GM21447 (cell line): Measurements from ENCODE around the gene PHRF1.
A peak's percentile ranks its signal among the peaks of the same experiment; 100 is the strongest.

ENCODE experiments used
- ATAC-seq: cut with Tn5 transposase; IDR thresholded peaks from one replicate; pipeline ENCODE4 v1.9.1; 2021; ENCODE audit not compliant: unreplicated experiment

Gene PHRF1

GRCh38 chr11:537622-538430 lies 38.4 kb upstream of the PHRF1 start:
- no peak for ATAC-seq

GRCh38 chr11:538431-539051 lies 37.7 kb upstream of the PHRF1 start:
- no peak for ATAC-seq

- no peak for ATAC-seq
Measured at GRCh38 chr11:539971-540481, 36.2 kb upstream of the PHRF1 start.

DNA sequence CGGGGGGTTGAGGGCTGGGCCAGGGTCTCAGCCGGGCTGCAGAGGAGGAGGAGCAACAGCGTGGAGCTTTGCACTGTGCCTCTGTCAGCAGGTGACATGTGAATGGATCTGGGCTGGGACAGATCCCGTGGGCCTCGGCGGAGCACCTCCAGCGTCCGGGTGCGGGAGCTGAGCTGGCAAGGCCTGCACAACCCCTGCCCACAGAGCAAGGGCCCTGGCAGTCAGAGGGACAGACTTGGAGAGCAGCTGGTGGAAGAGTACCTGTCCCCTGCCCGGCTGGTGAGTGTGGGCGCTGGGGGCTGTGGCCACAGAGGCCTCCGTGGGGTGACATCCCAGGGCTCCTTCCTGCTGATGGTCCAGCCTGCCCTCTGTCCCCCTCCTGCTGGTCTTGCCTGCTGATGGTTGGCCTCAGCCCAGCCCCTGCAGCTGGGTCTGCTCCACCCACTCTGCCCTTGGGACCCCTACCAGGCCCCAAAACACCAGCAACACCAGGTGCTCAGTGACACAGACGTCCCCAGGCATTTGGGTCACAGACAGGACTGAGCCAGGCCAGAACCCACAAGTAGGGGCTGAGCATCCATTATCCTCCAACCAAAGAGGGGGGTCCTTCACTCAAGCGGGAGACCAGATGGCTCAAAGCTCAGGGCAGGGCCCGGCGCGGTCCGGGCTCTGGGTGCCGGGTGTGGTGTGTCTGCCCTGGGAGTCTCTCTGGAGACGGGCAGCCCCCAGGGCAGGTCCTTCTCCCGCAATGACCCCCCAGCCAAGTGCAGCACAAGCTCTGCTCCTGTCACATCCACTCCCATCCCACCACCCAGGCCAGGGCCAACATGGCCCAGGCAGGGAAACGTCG lies 35.5 kb upstream of the PHRF1 start:
- no peak for ATAC-seq

GRCh38 chr11:541433-541885 lies 34.8 kb upstream of the PHRF1 start:
- ATAC-seq: no peak

DNA sequence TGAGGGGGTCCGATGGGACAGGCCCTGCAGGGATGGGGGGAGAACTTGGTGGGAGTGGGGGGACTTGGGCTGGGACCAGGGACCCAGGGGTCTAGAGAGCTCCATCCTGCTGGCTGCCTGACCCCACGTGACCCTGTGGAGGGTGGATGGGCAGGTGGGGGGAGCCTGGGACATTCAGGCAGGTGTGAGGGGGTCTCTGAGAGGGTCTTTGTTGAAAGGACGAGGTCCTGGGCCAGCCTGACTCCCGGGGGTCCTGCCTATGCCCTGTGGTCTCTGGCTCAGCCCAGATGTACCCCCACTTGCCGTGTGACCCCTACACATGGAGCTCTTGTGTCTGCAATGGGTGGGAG lies 31.5 kb upstream of the PHRF1 start:
- no peak for ATAC-seq

- ATAC-seq: no peak
Measured at GRCh38 chr11:545171-545570, 31.1 kb upstream of the PHRF1 start.

DNA sequence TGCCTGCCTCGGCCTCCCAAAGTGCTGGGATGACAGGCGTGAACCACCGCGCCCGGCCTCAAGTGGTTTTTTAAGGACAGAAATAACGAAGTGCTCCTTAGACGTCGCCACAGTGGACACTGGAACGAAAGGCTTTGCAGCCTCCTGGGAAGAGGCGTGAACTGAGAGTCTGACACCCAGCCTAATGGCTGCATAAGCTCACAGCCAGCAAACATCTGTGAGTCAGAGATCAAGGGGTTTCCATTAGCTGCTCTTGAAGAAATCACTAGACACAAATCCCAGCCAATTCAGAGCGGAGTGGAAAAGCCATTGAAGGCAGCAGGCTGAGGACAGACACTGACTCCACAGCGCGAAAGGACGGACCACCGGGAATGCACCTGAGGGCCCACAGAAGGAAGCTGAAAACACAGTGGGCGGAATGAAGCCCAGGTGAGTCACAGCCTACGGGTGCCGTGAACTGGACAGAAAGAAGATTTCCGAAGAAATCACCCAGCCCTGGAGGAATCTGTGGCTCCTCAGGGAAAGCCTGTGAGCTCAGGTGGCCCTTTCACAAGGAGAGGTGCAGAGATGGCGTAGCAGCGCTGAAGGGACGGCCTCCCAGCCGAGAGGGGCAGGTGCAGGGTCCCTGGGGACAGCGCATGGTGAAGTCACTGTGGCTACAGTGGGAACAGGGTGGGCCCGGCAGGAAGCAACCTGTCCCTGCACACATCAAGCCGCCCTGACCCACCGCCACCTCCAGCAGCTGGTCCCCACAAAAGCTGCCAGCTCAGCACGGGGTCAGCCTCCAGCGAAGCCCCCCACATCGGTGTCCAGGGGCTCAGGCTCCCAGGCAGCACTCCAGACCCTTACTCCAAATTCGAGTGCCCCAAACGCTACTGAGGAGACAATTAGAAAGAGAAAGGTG lies 27.3 kb upstream of the PHRF1 start:
- ATAC-seq: no peak

GRCh38 chr11:550021-550745 lies 26.1 kb upstream of the PHRF1 start:
- no peak for ATAC-seq

DNA sequence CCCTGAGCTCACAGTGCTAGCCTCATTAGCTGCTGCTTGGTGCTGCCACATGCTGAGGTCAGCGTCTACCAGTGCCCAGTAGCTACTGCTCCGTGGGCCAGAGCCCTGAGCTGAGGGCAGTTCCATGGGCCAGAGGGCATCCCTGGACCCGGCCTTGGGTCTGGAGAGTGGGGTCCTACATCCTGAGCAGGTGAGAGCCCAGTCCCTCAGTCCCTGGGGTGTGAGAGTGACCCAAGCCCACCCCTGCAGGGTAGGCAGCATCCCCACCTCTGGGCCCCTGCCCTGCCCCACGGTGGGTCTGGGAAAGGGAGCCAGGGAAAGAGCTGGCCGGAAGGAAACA lies 25.6 kb upstream of the PHRF1 start:
- no peak for ATAC-seq

DNA sequence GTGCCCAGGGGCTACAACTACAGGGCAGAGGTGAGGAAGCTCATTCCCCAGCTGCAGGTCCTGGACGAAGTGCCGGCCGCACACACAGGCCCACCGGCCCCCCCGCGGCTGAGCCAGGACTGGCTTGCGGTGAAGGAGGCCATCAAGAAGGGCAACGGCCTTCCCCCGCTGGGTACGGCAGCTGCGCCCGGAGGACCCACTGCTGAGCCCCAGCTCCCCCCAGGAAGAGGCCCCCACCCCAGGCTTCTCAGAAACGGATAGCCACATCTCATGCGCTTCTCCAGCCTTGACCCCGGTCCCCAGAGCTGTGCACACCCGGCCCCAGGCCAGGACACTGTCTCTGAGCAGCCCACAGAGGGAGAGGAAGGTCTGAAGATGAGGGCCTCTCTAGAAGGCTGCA lies 25.1 kb upstream of the PHRF1 start:
- no peak for ATAC-seq

DNA sequence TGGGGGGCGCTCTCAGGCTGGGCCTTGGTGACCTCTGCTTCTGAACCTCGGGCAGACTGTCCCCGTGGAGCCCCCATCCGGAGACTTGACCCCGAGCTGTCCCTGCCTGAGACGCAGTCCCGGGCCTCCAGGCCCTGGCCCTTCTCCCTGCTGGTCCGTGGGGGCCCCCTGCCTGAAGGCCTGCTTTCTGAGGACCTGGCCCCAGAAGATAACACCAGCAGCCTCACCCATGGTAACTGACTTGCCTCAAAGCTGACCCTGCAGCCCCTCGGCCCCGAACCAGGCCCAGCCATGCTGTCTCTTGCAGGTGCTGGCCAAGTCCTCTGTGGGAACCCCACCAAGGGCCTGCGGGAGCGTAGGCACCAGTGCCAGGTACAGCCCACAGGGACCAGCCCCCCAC lies 24.7 kb upstream of the PHRF1 start:
- ATAC-seq: no peak

GRCh38 chr11:553083-553987 lies 22.9 kb upstream of the PHRF1 start:
- no peak for ATAC-seq

- ATAC-seq: no peak
Measured at GRCh38 chr11:553988-554340, 22.3 kb upstream of the PHRF1 start.

GRCh38 chr11:554428-555226 lies 21.6 kb upstream of the PHRF1 start:
- ATAC-seq: peak; percentile 62

DNA sequence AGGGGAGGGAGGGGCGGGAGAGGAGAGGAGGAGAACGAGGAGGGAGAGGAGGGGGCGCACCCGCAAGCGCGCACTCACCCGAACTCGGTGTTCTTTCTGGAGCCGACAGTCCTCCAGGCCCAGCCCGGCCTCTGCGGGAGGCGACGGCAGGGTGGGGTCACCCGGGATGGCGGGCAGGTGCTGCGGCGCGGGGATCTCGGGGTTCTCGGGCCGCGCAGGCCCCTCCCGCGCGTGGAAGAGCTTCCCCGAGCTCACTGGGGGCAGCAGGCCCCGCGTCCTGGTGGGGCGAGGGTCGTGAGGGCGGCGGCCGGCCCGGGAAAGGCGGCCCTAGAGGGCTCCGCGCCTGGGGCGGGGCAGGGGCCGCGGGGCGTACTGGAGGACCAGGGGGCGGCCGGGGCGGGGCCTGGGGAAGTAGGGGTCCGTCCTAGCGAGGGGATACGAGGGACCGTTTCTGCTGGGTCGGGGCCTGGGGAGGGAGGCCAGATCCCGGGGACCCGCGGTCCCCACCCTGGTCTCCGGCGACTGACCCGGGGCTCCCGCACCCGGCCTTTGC lies 21.0 kb upstream of the PHRF1 start:
- no peak for ATAC-seq

DNA sequence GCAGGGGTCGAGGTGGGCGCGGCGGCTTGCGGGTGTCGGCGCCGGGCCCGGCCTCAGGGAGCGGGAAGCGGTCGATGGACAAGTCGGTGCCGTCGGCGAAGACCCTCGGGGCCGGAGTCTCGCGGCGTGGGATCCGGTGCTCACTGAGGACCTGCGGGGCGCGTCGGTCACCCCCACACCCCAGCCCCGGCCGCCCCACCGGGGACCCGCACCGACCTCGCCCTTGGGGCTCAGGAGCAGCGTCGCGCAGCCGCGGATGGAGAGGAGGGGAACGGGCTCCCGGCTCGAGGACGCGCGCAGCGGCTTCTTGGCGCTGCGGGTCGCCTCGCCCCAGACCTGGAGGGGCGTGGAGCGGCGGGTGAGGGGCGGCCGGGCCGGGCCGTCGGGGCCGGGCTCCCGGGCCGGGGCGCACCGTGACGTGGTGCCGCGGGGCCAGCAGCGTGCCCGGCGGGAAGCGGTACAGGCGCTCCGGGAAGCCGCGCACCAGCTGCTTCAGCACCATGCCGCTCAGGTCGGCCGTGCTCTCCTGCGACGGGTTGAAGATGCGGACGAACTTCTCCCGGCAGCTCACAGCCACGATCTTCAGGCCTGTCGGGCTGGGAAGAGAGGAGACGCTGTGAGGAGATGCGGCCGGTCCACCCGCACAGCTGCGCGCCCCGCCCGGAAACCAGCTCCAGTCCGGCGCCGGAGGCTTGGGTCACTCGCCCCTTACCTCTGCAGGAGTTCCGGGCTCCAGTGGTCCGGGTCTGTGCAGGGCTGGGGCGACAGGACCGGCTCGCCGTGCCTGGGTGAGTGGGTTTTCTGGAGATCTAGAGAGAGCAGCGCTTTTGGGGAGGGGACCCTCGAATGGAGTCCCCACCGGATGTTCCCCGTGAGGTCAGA lies 20.2 kb upstream of the PHRF1 start:
- no peak for ATAC-seq
